Glomerular visceral epithelial cell (primary cell): ENCODE data around the gene OTOG.

Experiments used
- DNase-seq: peaks from one replicate; pipeline ENCODE4 v3.0.0-alpha.2; 2016; ENCODE audit errors: extremely low spot score

OTOG gene

DNA sequence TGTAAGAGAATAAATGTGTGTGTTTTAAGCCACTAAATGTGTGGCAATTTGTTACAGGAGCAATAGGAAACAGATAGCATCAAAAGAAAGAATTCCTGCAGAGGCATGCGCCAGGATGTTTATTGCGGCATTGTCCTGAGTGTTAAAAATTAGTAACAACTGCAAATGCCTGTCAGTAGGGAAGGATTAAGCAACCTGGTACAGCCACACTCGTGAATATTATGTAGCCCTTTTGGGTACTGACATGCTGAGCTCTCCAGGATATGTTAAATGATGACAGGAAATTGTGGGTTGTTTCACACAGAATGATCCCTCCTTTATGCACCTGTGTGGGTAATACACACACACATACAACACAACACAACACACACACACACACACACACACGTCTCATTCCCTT is 102.6 kb downstream of the OTOG start:
- no peak for DNase-seq

DNA sequence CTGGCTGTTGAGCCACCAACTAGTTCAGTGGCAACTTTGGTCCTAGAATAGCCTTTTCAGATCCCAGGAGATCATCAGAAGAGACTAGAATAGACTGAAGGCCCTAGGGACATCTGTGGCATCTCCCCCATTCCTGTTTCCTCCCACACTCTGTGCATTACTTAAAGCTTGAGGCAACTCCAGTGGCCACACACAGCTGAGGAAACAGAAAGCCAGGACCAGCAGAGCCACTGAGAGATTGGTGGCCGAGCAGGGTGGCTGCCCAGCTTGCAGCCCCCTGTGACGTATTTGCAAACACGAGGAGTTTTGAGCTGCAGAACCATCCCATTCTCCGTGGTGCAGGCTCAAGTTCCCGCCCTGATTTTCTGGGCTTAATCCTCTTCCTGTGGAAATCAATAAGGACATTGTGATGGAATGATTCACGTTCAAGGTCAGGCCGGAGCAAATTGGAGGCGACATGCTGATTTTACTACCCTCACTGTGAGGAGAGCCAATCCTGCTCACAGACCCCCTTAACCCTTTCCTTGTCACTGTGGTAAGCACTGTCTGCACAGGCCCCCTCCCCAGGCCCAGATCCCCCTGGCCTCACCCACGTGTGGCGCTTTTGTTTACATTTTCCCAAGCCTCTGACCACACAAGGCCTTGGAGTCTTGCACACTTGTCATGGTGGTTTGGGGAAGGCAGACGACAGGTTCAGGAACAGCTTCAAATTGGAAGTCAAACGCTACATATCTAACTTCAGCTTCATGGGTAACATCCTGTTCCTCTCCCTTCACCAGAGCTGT is 103.3 kb downstream of the OTOG start:
- DNase-seq = no peak

DNA sequence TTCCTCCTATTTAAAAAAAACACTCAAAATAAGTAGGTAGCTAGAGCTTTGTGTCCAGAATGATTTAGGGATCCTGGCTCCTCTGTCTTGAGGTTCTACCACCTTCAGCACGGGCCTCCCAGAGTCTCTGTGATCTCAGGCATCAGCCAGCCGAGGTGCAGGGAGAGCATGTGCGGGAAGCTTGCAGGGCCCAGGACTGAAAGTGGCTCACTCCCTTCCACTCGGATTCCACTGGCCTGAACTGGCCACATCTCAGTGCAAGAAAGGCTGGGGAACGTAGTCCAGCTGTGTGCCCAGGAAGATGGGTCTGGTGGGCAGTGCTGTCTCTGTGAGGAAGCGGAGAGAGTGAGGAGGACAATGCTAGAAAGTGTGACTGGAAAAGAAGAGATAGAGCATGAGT is 104.0 kb downstream of the OTOG start:
- no peak for DNase-seq

DNA sequence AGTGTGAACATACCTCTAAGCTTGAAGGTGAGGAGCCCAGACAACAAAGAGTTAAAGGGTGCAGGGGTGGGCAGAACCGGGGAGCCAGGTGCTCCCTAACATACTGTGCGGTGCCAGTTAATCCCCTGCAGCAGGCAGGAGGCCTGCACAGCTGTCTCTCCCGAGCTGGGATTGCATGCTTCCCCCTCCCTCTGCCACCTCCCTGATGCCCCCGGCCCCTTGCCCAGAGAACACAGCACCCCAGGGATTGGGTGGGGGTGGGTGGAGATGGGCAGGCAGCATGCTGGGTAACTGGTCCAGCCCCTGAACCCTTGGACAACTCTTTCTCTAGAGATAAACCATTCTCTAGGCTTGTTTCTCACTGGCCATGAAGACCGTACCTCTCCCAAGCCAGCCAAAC is 104.6 kb downstream of the OTOG start:
- no peak for DNase-seq

DNA sequence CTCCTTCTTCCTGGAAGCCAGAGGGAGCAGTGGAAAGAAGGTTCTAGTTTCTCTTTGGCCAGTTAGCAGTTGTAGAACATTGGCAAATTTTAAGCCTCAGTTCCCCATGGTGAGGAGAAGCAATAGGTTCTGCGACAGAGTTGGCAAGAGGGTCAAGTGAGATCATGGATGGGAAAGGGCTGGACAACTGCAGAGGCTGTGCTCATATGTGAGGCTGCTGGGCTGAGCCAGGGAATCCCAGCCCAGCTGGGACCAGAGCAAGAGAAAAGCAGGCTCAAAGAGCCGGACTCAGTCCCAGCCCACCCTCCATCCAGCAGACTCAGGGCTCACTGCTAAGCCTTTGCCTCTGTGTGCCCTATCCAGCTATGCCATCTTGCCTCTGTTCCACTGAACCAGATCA is 105.5 kb downstream of the OTOG start:
- DNase-seq = no peak

DNA sequence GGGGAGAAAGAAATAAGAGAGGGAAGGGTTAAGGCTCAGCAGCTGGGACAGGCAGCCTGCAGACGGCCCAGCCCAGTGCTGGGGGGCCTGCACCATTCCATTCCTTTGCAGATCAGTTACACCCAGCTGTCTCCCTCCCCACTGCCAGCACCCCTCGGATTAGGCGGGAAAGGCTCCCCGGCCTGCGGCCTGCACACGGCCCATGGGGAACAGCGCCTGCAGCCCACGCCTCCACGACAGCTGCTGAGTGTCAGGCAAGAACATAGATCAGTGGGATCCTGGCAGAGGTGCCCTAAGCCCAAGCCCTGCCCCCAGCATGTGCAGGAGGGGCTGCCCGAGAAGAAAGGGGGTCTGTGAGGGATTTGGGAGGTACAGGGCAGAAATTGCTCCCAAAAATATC is 106.6 kb downstream of the OTOG start:
- no peak for DNase-seq

DNA sequence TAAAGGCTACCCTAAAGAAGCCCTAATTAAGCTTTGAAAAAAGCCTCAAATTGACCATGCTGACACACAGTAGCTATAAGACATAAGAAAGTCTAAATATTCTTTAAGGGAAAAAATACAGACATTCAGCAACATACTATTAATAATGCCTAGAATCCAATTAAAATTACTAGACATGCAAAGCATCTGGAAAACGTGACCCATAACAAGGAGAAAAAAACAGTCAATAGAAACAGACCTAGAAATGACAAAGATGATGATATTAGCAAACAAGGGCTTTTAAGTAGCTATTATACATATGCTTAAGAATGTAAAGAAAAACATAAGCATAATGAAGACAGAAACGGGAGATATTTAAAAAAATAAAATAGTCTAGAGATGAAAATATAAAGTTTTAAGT is 108.6 kb downstream of the OTOG start:
- no peak for DNase-seq

DNA sequence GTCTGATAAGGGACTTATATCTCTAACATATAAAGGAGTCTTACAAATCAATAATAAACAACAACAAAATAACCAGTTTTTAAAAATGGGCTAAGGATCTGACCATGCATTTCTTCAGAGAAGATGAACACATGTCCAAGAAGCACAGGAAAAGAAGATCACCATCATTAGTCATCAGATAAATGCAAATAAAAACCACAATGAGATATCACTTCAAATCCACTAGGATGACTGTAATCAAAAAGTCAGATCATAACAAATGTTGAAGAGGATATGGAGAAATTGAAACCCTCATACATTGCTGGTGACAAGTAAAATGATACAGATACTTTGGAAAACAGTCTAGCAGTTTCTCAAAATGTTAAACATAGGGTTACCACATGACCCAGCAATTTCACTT is 111.2 kb downstream of the OTOG start:
- DNase-seq = no peak

DNA sequence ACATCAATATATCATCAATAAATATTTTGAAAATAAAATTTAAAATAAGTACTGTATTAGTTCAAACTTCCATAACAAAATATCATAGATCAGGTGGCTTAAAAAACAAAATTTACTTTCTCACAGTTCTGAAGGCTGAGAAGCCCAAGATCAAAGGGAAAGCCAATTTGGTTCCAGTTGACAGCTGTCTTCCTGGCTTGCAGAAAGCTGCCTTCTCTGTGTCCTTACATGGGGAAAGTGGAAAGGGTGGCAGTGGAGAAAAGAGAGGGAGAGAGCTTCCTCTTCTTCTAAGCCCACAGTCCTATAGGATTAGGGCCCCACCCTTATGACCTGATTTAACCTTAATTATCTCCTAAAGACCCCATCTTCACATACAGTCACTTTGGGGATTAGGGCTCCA is 121.1 kb downstream of the OTOG start:
- DNase-seq = no peak

DNA sequence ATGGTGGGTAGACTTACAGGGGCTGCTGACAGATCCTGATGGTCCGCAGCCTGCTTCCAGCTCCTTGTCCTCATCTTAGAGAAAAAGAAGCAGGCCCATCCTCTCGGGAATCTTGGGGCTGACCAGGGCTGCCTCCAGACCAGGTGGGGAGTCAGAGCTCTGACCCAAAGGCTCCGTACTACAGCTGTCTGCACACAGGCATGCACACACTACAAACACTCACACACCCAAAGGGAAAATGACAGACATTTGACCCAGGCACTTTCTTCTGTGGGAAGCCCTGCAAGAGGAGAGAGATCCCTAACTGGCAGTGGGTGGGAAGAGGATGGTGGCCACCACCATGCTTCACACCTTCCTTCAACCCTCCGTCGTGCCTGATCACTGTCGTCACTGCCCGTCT is 125.4 kb downstream of the OTOG start:
- DNase-seq = no peak

DNA sequence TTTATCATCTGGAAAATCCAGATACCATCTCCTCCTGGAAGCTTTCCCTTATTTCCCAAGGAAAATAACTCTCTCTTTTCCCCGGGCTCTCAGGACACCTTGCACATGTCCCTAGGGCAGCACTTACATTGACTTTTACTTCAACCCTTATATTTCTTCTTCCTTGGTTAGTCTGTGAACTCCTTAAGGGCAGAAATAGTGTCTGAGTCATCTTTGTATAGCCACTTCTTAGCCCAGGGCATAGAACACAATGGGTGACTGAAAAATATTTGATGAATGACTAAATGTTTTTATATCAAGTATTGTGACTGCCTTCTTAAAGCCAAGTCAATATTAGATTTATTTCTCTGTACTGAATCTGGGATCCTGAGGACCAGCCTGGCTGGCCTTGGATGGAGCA is 126.9 kb downstream of the OTOG start:
- no peak for DNase-seq

DNA sequence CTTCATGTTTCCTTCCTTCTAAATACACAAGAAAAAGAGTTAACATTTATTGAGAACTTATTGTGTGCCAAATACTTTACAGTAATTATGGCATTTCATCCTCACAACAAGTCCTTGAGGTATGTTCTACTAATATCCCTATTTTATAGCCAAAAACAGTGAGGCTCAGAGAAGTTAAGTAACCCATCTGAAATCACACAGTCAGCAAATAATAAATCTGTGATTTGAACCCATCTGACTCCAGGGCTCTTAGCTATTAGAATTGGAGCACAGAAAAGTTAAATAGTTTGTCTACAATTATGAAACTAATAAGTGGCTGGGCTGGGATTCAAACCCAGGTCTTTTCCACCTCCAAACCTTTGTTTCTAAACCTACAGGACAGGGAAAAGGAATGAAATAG is 135.8 kb downstream of the OTOG start:
- DNase-seq = no peak

DNA sequence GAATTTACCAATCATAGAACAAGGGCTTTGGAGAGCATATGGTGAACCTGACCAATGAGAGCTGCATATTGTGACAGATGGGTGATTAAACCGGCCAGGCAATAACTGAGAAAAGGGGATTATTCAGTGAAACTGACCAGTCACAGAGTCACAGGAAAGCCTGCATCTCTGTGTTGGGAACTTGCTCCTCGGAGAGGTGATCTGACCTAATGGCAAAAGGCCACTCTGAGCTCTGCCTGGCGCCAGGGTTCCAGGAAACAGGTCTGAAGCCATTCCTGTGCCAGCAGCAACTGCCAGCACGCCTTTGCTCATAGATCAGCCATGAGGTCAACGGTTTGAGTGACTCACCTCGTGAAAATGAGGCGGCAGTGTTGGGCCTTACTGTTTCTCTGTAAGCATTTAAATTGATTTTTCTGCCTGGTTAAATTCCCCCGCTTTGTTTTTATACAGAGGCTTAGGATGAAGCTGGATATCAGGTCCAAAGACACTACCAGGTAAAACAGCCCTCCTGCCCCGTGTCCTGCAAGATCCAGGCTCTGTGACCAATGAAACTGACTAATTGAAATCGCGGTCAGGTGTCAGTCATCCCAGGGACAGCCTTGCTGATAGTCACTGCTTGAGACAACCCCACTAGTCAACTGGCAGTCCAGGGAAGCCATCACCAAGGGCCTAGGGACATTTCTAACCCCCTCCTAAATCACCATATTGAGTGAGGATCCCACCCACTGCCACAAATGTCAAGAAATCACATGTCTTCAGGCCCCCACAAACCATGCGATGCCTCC is 136.5 kb downstream of the OTOG start:
- DNase-seq = peak; percentile 68

DNA sequence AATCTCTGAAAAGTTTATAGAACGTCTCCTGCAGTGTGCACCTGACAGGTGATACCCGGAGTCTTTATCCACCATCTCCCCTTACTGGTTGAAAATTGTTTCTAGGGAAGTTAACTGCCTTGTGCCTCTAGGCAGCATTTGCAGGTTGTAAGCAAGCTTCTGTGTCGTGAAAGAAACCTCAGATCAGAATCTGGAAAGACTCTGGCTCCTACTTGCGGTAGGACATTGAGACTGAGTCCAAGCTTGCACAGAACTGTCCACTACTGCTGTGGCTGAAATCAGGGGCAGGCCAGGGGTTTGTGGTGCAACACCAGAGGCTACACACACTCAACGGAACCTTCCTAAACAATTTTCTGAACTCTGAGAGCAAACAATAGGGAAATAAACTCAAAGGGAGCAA is 137.5 kb downstream of the OTOG start:
- no peak for DNase-seq

DNA sequence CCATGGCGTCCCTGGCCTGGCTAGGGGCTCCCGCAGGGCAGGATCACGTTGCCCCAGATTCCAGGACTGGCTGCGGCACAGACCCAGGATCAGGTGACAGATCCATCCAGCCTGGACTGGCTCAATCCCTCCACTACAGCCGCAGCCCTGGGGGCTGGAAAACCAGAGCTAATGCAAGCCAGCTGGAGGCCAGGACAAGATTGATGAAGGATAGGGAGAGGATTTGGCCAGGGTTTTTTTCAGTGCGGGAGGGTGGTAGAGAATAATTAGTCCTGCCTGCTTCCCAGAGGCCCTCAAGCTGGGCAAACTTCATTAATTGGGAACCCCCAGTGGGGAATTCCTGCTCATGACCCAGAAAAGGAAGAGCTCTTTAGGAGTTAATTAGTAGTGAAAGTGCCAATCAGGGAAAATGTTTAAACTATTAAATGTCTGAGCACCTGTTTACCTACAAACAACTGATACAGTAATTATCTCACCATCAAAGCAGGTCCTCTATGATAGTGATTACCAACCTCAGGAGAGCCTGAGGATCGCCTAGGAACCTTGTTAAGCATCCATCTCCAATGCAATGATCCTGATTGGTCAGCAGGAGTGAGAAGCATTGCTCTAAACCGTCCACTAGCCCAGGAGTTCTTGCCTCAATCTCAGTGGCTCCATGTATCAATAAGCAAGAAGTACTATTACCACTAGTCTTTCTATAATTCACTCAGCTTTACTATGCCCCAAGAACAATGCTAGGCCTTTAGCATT is 139.3 kb downstream of the OTOG start:
- DNase-seq = no peak

DNA sequence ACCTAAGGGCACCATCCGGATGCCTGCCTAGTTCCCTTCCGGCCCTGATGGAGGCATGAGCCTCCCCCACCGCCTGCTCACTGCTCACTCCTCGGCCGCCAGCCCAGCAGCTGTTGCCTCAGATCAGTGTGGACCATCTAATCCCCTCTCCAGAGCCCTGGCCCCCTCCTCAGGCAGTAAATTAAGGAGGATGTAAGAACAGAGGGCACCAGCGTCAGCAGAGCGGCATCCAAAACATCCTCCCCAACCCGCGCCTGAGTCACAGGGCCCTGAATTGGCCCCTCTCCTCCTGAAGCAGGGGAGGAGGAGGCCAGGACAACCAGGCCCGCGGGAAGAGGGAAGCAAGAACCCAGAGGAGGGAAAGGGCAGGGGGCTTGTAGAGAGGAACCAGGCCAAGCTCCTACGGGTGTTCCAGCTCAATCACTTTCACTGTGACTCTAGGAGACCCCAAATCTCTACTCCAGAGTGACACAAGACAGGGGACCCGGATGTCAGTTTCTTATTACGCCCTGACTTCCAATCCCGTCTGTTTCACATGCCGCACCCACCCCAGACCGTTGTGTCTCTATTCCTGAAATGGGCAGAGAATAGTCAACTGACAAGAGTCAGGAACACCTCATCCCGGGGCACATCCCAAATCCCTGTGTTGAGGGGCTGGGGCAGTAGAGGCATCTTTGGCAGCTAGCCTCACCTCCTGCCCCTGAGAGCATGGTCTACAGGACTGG is 141.0 kb downstream of the OTOG start:
- no peak for DNase-seq

DNA sequence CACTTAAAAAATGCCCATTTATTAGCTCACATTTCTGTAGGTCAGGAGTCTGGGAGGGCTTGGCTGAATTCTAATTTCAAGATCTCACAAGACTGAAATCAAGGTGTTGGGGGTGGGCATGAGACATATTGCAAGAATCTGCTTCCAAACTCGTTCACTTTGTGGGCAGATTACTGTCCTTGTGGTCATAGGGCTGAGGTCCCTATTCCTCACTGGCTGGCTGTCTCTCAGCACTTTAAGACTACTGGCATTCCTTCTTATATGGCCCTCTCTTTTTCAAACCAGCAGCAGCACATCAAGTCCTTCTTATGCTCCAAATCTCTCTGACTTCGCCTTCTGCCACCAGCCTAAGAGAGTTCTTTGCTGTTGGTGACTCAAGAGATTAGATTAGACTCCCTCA is 144.5 kb downstream of the OTOG start:
- no peak for DNase-seq

DNA sequence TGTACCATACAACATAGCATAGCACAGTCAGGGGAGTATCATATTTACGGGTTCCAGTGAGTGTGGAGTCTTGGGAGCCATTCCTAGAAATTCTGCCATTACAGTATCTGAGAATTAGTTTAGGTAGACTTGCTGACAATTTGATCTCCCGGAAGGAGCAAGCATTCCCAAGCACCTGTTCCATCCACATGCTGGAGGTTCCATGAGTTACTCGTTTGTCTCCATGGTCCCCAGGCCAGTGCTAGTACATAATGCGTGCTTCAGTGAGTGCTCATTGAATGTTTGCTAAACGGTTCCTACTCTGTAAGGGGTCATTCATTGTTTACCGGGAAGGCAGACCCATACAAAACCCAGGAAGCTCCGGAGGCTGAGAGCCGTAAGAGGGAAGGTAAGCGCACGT is 144.9 kb downstream of the OTOG start:
- no peak for DNase-seq

DNA sequence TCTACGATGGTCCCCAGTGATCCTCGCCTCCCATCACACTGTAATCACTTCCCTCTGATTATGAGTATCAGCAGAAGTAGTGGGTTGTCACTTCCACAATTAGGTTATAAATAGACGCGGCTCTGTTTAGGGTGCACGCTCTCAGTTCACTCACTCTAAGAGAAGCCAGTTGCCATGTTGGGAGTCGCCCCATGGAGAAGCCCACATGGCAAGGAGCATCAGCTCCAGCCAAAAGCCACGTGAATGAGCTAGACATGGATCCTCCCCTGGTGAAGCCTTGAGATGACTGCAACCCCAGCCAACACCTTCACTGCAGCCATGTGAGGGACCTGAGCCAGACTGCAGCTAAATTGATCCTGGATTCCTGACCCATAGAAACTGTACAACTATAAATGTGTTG is 145.9 kb downstream of the OTOG start:
- no peak for DNase-seq

DNA sequence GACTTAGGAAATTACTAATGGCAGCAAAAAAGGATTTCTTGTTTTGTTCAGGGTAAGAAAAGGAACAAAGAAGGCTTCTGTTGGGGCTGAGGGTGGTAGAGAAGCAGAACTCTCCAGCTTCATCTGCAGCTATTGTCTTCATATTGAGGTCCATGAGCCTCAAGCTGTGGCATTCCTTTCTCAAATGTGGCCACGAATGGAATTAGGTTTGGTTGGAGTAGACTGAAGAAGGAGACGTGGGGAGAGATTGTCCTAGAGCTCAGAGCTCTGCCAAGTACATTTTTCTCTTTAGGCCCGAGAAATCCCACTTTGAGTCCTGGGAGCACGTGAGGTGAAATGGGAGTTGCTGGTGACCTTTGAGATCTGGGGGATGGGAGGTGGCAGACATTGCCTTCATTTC is 146.5 kb downstream of the OTOG start:
- DNase-seq = no peak

DNA sequence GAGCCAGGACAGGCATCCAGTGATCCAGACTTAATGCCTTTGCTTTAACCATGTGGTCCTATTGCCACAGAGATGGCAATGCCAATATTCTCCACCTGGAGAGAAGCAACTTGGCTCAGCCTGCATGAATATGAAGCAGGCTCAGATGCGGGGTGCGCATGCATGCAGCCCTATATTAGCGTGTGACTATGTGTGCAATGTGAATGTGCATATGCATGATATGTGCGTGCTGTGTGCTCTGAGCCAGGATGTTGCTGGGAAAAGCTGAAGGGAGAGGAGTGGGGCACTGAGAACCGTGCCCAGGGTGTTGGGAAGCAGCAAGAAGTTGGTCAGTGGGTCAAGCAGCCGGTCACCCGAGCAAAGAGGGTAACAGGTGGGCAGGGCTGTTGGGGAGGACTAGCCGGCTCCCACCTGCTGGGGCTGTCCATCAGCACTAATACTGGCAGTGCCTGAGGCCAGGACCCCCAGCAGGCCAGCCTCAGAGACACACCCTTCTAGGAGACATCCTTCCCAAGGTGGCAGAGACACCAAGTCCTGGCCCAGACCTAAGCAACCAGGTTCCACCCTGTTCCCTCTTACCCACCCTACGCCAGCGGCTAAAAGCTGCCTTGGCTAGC is 147.5 kb downstream of the OTOG start:
- DNase-seq = no peak
